B cell (primary cell): ENCODE data around the gene GRB10. TPM values are rescaled to one million over a fixed set of nuclear protein-coding genes. Genes with fewer than 3 reads are reported as not detected.

Source experiments
- ATAC-seq: fragments of 200-7000 bp; cut with Tn5 transposase; one replicate; pipeline ENCODE4 v1.10.0; 2021; ENCODE audit warnings: low read depth, mild to moderate bottlenecking, moderate number of reproducible peaks, moderate library complexity
- CTCF ChIA-PET: fragments of 350-600 bp; sonication (Branson Sonifier 250); formaldehyde crosslinking; loops from one replicate; lab custom pipeline; 2021; ENCODE audit warnings: antibody characterized with exemption, inconsistent platforms; lab: Charles Lee
- POLR2A ChIA-PET: fragments of 350-600 bp; sonication (Branson Sonifier 250); formaldehyde crosslinking; loops from one replicate; lab custom pipeline; 2021; ENCODE audit warnings: antibody characterized with exemption; lab: Charles Lee
- DNase-seq: peaks from one replicate; pipeline ENCODE4 v3.0.0; 2013
- H2AFZ ChIP-seq: 2 replicates; pipeline ENCODE4 v1.6.1; 2012; ENCODE audit warnings: mild to moderate bottlenecking, low read depth, low read length; ENCODE audit not compliant: insufficient read depth, poor library complexity, severe bottlenecking
- H3K27ac ChIP-seq, 2 donors: 1 replicate in 1 of 2; 2 replicates in 1 of 2; pipeline ENCODE4 v1.5.1; 2012 to 2013; ENCODE audit warnings: low read length in 2 of 2, mild to moderate bottlenecking in 2 of 2, moderate library complexity in 1 of 2
- H3K27me3 ChIP-seq, 4 experiments: fragments of 200-600 bp in 1 of 4; sonication (generic) in 1 of 4; replicated peaks in 1 of 4; 1 replicate in 2 of 4; 2 replicates in 2 of 4; pipeline versions ENCODE4 v1.6.1 to v1.7.0; 2013 to 2016; ENCODE audit warnings: low read length in 3 of 4, mild to moderate bottlenecking in 2 of 4, mixed read lengths in 1 of 4, moderate library complexity in 1 of 4; ENCODE audit not compliant: insufficient read depth in 4 of 4, control insufficient read depth in 3 of 4; ENCODE audit errors: control extremely low read depth in 1 of 4
- H3K36me3 ChIP-seq, 2 experiments: replicated peaks in 1 of 2; 1 replicate in 1 of 2; 2 replicates in 1 of 2; pipeline versions ENCODE4 v1.6.1 to v1.7.1; 2013; ENCODE audit warnings: low read length in 1 of 2; ENCODE audit not compliant: insufficient read depth in 2 of 2, control insufficient read depth in 1 of 2; ENCODE audit errors: control extremely low read depth in 1 of 2, extremely low read depth in 1 of 2
- H3K4me1 ChIP-seq, 2 donors: fragments of 200-600 bp in 1 of 2; sonication (generic) in 1 of 2; 1 replicate in 1 of 2; 2 replicates in 1 of 2; pipeline versions ENCODE4 v1.5.1 to v1.6.1; 2013 to 2017; ENCODE audit warnings: low read length in 2 of 2; ENCODE audit not compliant: control insufficient read depth in 2 of 2, insufficient read depth in 2 of 2
- H3K4me2 ChIP-seq: replicated peaks from 2 replicates; pipeline ENCODE3; 2012; ENCODE audit warnings: mild to moderate bottlenecking, low read depth, low read length; ENCODE audit not compliant: poor library complexity, severe bottlenecking
- H3K4me3 ChIP-seq, 5 experiments: fragments of 200-600 bp in 1 of 5; sonication (generic) in 1 of 5; 1 replicate in 3 of 5; 2 replicates in 2 of 5; pipeline versions ENCODE4 v1.5.1 to v1.7.0; 2011 to 2016; ENCODE audit warnings: low read length in 4 of 5, mild to moderate bottlenecking in 4 of 5, low read depth in 2 of 5, control low read depth in 1 of 5, moderate library complexity in 1 of 5; ENCODE audit not compliant: insufficient read depth in 1 of 5; ENCODE audit errors: control extremely low read depth in 1 of 5, extremely low read depth in 1 of 5
- H3K79me2 ChIP-seq: fragments of 200-600 bp; sonication (generic); one replicate; pipeline ENCODE4 v1.6.0; 2016; ENCODE audit warnings: low read length; ENCODE audit not compliant: control insufficient read depth, insufficient read depth
- H3K9ac ChIP-seq: fragments of 200-600 bp; sonication (generic); 2 replicates; pipeline ENCODE4 v1.6.1; 2017; ENCODE audit warnings: mild to moderate bottlenecking, low read length, moderate library complexity
- H3K9me3 ChIP-seq, 3 donors: one replicate each; pipeline versions ENCODE4 v1.6.1 to v1.7.1; 2013; ENCODE audit warnings: low read length in 2 of 3; ENCODE audit not compliant: control insufficient read depth in 2 of 3, insufficient read depth in 1 of 3; ENCODE audit errors: control extremely low read depth in 1 of 3
- H4K20me1 ChIP-seq: 2 replicates; pipeline ENCODE4 v1.6.0; 2012; ENCODE audit warnings: mild to moderate bottlenecking, low read length; ENCODE audit not compliant: insufficient read depth, control insufficient read depth, poor library complexity, severe bottlenecking
- H3K27ac Mint-ChIP-seq: one replicate; pipeline ENCODE4 v1.8.0; 2021; ENCODE audit warnings: mixed read lengths
- H3K27me3 Mint-ChIP-seq: one replicate; pipeline ENCODE4 v1.8.0; 2021; ENCODE audit warnings: mixed read lengths
- H3K4me1 Mint-ChIP-seq: one replicate; pipeline ENCODE4 v1.8.0; 2021; ENCODE audit warnings: mixed read lengths
- H3K4me3 Mint-ChIP-seq: one replicate; pipeline ENCODE4 v1.8.0; 2021; ENCODE audit warnings: mixed read lengths
- H3K9me3 Mint-ChIP-seq: one replicate; pipeline ENCODE4 v1.8.0; 2022; ENCODE audit warnings: mixed read lengths; ENCODE audit not compliant: insufficient read depth
- EZH2 ChIP-seq: IDR thresholded peaks from 2 replicates; pipeline ENCODE4 v1.6.1; 2012; ENCODE audit warnings: borderline replicate concordance, low read depth, mild to moderate bottlenecking, moderate library complexity, low read length; ENCODE audit not compliant: insufficient read depth, poor library complexity, severe bottlenecking
- WGBS: methylation state at CpG from one replicate; pipeline ENCODE4 v1.1.5; 2013; ENCODE audit warnings: missing lambda C conversion rate; ENCODE audit not compliant: insufficient coverage; 5-methylcytosine and 5-hydroxymethylcytosine counted together
- intact Hi-C: fragments of 100-400 bp; cut with micrococcal nuclease; formaldehyde crosslinking; loops from one replicate; pipeline ENCODE4 v1.10.0; 2022
- polyA plus RNA-seq: library from polyadenylated mRNA; depleted of rRNA; stranded (reverse); fragments of >200 nt; gene quantifications from 2 replicates; pipeline ENCODE4 v1.2.3, GENCODE V29; 2012
- total RNA-seq, 2 donors: library from RNA; stranded (reverse); fragments of 120-200 nt in 1 of 2; gene quantifications; 1 replicate in 1 of 2; 2 replicates in 1 of 2; pipeline versions ENCODE4 v1.2.3 to v1.2.4, GENCODE V29; 2013 to 2022
- TF ChIP-seq, protein P1 (sequence below): fragments of 200-600 bp; IDR thresholded peaks from one replicate; pipeline ENCODE4 v1.8.0; 2022; ENCODE audit warnings: antibody characterized with exemption, mild to moderate bottlenecking

GRB10 gene
- total and polyA plus RNA-seq, 2 donors (not counting 1 experiment from before 2014, with no cell fraction given) = 0.04 TPM; not detected in 1

DNA sequence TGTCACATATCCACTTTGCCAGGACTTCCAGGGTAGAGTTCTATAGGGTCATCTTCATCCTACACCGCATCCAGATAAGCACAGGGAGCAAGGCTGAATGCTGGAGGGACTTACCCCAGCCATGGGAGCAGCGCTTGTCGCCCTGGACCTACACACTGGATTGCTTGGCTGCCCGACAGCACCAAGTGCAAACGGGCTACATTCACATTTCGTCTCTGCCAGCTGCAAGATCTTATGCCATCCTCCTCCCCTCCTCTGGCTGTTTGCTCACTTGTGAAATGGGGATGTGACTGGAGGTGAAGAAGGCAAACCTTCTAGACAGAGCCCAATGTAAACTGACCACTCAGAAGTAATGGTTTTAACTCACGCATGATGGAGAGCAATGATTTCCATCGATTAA, 218.5 kb downstream of the GRB10 start:
- Histone ChIP-seq H3K9me3 (no peaks in the 10 kb centered on the region), H3K4me1 (no peaks in the 10 kb centered on the region), H3K27me3 (no peaks in the 10 kb centered on the region), H3K4me2 (no peak overlapping the region), H3K79me2 (no peaks in the 10 kb centered on the region), H3K4me3 (no peak overlapping the region), H2AFZ (no peak overlapping the region), H4K20me1 (no peaks in the 10 kb centered on the region), H3K27ac (no peak overlapping the region), H3K9ac (no peak overlapping the region), H3K36me3 (no peaks in the 10 kb centered on the region)
- Mint-ChIP-seq H3K4me3 (no peak overlapping the region), H3K9me3 (no peaks in the 10 kb centered on the region), H3K4me1 (no peaks in the 10 kb centered on the region), H3K27ac (no peak overlapping the region), H3K27me3 (peaks cover 12% of the 10 kb centered on the region)
- ATAC-seq = no peak
- POLR2A ChIA-PET = no interaction called here
- TF ChIP-seq, protein P1, sequence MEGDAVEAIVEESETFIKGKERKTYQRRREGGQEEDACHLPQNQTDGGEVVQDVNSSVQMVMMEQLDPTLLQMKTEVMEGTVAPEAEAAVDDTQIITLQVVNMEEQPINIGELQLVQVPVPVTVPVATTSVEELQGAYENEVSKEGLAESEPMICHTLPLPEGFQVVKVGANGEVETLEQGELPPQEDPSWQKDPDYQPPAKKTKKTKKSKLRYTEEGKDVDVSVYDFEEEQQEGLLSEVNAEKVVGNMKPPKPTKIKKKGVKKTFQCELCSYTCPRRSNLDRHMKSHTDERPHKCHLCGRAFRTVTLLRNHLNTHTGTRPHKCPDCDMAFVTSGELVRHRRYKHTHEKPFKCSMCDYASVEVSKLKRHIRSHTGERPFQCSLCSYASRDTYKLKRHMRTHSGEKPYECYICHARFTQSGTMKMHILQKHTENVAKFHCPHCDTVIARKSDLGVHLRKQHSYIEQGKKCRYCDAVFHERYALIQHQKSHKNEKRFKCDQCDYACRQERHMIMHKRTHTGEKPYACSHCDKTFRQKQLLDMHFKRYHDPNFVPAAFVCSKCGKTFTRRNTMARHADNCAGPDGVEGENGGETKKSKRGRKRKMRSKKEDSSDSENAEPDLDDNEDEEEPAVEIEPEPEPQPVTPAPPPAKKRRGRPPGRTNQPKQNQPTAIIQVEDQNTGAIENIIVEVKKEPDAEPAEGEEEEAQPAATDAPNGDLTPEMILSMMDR = no peak
- no peak for TF ChIP-seq EZH2
- WGBS = 95% methylated on average over 2 of the region's 8 CpGs
- CTCF ChIA-PET = no interaction called here
- intact Hi-C loops = no loop called here
- DNase-seq = no peak

DNA sequence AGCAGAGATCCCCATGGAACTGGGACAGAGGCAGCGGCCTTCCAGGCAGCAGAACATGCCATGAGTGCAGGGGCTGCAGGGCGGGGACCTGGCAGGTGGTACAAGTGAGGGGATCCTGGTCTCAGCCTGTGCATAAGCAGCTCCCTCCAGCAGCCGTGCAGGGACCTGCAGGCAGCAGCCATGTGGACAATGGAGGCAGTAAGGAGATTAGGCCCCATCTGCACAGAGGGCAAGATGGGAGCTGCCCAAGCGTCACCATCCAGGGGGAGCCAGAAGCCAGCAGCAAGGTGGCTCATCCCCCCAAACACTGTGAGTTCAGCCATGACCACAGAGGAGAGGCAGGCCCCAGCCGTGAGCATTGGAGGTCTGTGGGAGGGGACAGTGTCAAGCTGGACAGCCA, 220.6 kb downstream of the GRB10 start:
- no peak overlapping the region for H3K4me3 ChIP-seq
- no peak for ATAC-seq
- H3K9me3 Mint-ChIP-seq = no peaks in the 10 kb centered on the region
- POLR2A ChIA-PET = no interaction called here
- H3K27ac ChIP-seq = no peak overlapping the region
- 89% methylated on average over 4 of the region's 5 CpGs for WGBS
- H3K4me1 ChIP-seq = no peaks in the 10 kb centered on the region
- H3K27ac Mint-ChIP-seq = no peak overlapping the region
- H3K4me3 Mint-ChIP-seq = no peak overlapping the region
- no peak overlapping the region for H3K4me2 ChIP-seq
- H3K36me3 ChIP-seq = no peaks in the 10 kb centered on the region
- no peak overlapping the region for H2AFZ ChIP-seq
- no peak for TF ChIP-seq EZH2
- TF ChIP-seq, protein P1 = no peak
- peaks cover 27% of the 10 kb centered on the region for H3K27me3 Mint-ChIP-seq
- H3K9ac ChIP-seq = no peak overlapping the region
- H3K27me3 ChIP-seq = peaks cover 0 to 3% (median 0%) of the 10 kb centered on the region in 4 experiments
- intact Hi-C loops = no loop called here
- no peaks in the 10 kb centered on the region for H4K20me1 ChIP-seq
- no peaks in the 10 kb centered on the region for H3K9me3 ChIP-seq
- no peaks in the 10 kb centered on the region for H3K4me1 Mint-ChIP-seq
- no peak for DNase-seq
- CTCF ChIA-PET = no interaction called here
- H3K79me2 ChIP-seq = no peaks in the 10 kb centered on the region
